WTC11 (cell line): ENCODE data around the gene MRC1.

Source experiments
- ESRRA ChIP-seq: sonication (generic); formaldehyde crosslinking; IDR thresholded peaks from 2 replicates; pipeline ENCODE4 v1.8.1; 2022; ENCODE audit warnings: mild to moderate bottlenecking, missing genetic modification reagents, borderline replicate concordance
- JUN ChIP-seq: sonication (generic); formaldehyde crosslinking; IDR thresholded peaks from 2 replicates; pipeline ENCODE4 v1.8.0; 2023; ENCODE audit warnings: mild to moderate bottlenecking, missing genetic modification reagents
- SP1 ChIP-seq: sonication (generic); formaldehyde crosslinking; conservative IDR thresholded peaks from 2 replicates; pipeline ENCODE4 v1.8.1; 2022; ENCODE audit warnings: missing genetic modification reagents
- TF ChIP-seq, protein P1 (sequence below): fragments of 200-600 bp; IDR thresholded peaks from 2 replicates; pipeline ENCODE4 v1.8.0; 2022; ENCODE audit warnings: antibody characterized with exemption
- TF ChIP-seq, protein P2 (sequence below): sonication (generic); formaldehyde crosslinking; IDR thresholded peaks from 2 replicates; pipeline ENCODE4 v1.8.1; 2023; ENCODE audit warnings: mild to moderate bottlenecking, missing genetic modification reagents
- TF ChIP-seq, protein P3 (sequence below): sonication (generic); formaldehyde crosslinking; IDR thresholded peaks from 2 replicates; pipeline ENCODE4 v1.8.0; 2022; ENCODE audit warnings: mild to moderate bottlenecking, missing genetic modification reagents

DNA sequence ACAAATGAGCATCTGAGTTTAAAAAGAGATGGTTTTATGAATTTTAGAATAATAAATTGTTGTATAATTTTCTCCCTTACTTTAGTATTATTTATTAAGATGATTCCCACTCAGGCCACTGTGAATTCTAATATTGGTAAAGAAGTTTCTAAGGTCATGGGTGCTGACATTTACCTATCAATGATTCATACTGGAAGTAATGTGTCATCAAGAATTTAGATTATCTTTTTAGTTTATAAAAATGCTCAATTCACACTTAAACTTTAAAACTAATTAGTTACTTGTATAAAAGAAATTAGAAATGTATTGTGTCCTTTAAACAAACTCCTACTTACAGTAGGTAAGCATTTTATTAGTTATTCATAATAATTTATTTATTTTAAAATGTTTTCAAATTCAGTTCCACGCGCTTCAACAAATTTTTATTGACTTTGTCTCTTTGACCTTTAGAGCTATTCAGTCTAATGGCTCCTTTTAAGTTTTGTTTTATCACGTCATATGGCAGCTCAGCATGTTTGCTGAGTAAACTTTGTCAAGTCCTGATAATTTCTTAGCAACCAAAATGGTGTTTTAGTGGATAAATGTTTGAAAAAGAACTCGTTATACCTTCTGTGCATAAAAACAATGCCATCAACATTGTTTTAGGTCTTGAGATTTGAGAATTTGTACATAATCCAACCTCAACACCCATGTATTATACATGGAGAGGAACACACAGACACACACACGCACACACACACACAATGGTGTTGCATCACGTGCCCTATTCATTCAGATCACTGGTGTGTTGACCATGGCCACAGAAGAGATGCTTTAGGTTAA lies 15.1 kb upstream of the MRC1 start:
- TF ChIP-seq, protein P1, sequence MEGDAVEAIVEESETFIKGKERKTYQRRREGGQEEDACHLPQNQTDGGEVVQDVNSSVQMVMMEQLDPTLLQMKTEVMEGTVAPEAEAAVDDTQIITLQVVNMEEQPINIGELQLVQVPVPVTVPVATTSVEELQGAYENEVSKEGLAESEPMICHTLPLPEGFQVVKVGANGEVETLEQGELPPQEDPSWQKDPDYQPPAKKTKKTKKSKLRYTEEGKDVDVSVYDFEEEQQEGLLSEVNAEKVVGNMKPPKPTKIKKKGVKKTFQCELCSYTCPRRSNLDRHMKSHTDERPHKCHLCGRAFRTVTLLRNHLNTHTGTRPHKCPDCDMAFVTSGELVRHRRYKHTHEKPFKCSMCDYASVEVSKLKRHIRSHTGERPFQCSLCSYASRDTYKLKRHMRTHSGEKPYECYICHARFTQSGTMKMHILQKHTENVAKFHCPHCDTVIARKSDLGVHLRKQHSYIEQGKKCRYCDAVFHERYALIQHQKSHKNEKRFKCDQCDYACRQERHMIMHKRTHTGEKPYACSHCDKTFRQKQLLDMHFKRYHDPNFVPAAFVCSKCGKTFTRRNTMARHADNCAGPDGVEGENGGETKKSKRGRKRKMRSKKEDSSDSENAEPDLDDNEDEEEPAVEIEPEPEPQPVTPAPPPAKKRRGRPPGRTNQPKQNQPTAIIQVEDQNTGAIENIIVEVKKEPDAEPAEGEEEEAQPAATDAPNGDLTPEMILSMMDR: no peak
- TF ChIP-seq JUN (no peak), ESRRA (CRISPR knock-in tag) (no peak), SP1 (CRISPR knock-in tag) (no peak)
- TF ChIP-seq, protein P2, sequence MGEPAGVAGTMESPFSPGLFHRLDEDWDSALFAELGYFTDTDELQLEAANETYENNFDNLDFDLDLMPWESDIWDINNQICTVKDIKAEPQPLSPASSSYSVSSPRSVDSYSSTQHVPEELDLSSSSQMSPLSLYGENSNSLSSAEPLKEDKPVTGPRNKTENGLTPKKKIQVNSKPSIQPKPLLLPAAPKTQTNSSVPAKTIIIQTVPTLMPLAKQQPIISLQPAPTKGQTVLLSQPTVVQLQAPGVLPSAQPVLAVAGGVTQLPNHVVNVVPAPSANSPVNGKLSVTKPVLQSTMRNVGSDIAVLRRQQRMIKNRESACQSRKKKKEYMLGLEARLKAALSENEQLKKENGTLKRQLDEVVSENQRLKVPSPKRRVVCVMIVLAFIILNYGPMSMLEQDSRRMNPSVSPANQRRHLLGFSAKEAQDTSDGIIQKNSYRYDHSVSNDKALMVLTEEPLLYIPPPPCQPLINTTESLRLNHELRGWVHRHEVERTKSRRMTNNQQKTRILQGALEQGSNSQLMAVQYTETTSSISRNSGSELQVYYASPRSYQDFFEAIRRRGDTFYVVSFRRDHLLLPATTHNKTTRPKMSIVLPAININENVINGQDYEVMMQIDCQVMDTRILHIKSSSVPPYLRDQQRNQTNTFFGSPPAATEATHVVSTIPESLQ (CRISPR knock-in tag): no peak
- TF ChIP-seq, protein P3, sequence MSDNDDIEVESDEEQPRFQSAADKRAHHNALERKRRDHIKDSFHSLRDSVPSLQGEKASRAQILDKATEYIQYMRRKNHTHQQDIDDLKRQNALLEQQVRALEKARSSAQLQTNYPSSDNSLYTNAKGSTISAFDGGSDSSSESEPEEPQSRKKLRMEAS (CRISPR knock-in tag): no peak
